ENCODE results near the gene NVL. TPM values are rescaled to one million over a fixed set of nuclear protein-coding genes. Genes with fewer than 3 reads are reported as not detected.

The NVL gene
- total and polyA plus RNA-seq, 10 of the 15 experiments (the other 5 are each of a cell fraction or from before 2014, with no cell fraction given), result 20.3 to 49.6 (median 35.2) TPM

GRCh38 chr1:224343679-224344078 lies 13.7 kb upstream of the NVL start:
- no peak for DNase-seq (ENCODE audit: low read depth, low spot score)
- in situ Hi-C loops (cut with MboI), result loop anchor here (25.0 kb wide), 2 partner anchors 531 to 1206 kb away; partner anchors contain the start of gene TLR5
- Histone ChIP-seq H3K36me3 (ENCODE audit: control insufficient read depth in 2 of 2, insufficient read depth in 2 of 2, low read length in 1 of 2) (no peaks in the 10 kb centered on the region), H2AFZ (ENCODE audit: control insufficient read depth, low read depth, low read length) (no peak overlapping the region), H3K4me1 (ENCODE audit: control insufficient read depth, insufficient read depth, low read length) (no peaks in the 10 kb centered on the region), H4K20me1 (ENCODE audit: control insufficient read depth, insufficient read depth) (no peaks in the 10 kb centered on the region), H3K27ac (ENCODE audit: control insufficient read depth, insufficient read depth) (no peak overlapping the region), H3K9me3 (replicated peaks; ENCODE audit: control insufficient read depth, insufficient read depth, low read length) (peaks cover 7% of the 10 kb centered on the region; the same call in 1 of the 3 replicates), H3K9ac (ENCODE audit: control insufficient read depth, insufficient read depth, low read length) (no peak overlapping the region), H3K79me2 (ENCODE audit: control insufficient read depth, insufficient read depth, low read length) (no peaks in the 10 kb centered on the region), H3K4me2 (ENCODE audit: control insufficient read depth, insufficient read depth) (no peak overlapping the region), H3K4me3 (no peak overlapping the region), H3K27me3 (replicated peaks in 1 of 2; ENCODE audit: control insufficient read depth in 2 of 2, insufficient read depth in 2 of 2, low read length in 1 of 2) (no peaks in the 10 kb centered on the region)
- RAD21 ChIA-PET (ENCODE audit: unreplicated experiment), result interaction anchor here (1.5 kb wide), 1 partner anchor 25 kb away, joined by 3 read pairs; no protein-coding TSS in a partner anchor
- intact Hi-C loops (cut with micrococcal nuclease; ENCODE audit: unreplicated experiment), result no loop called here
- SMC1A ChIA-PET (ENCODE audit: uncharacterized antibody, unreplicated experiment), result interaction anchor here (0.5 to 1.6 kb wide), 4 partner anchors 9 to 36 kb away, joined by 3 read pairs; no protein-coding TSS in a partner anchor
- WGBS (ENCODE audit: insufficient coverage, insufficient replicate concordance, low lambda C conversion rate, missing lambda C conversion rate), result 12% methylated on average over 3 of the region's 3 CpGs
- no TSS peak for BruUV-seq (replicated peaks)
- no peak for FAIRE-seq
- POLR2A ChIA-PET, result interaction anchor here (0.5 kb wide), 1 partner anchor 1826 kb away, joined by 6 read pairs; no protein-coding TSS in a partner anchor
- ATAC-seq, result no peak
- CTCF ChIA-PET, result interaction anchor here (1.0 to 1.4 kb wide), 2 partner anchors 114 to 170 kb away, joined by 3 to 4 read pairs; no protein-coding TSS in a partner anchor
- TF ChIP-seq TCF12 (IDR thresholded peaks at IDR 0.05; ENCODE audit: low read depth, low read length), result no peak
- TF ChIP-seq PAX8 (IDR thresholded peaks at IDR 0.05), result no peak
- no peak for TF ChIP-seq ELK1 (IDR thresholded peaks at IDR 0.05; ENCODE audit: low read depth, low read length)
- TF ChIP-seq MLLT1 (IDR thresholded peaks at IDR 0.05), result 0 out of 2 replicates have a peak, but pooled peaks have one; percentile 20
- TF ChIP-seq DPF2 (IDR thresholded peaks at IDR 0.05), result no peak
- no peak for TF ChIP-seq NR2F1 (conservative IDR thresholded peaks at IDR 0.05)
- no peak for TF ChIP-seq REST (IDR thresholded peaks at IDR 0.05; ENCODE audit: low read depth, low read length)
- TF ChIP-seq MTA2 (IDR thresholded peaks at IDR 0.05; ENCODE audit: low read depth), result no peak
- no peak for TF ChIP-seq BACH1 (IDR thresholded peaks at IDR 0.05; ENCODE audit: borderline replicate concordance)
- TF ChIP-seq MEF2B (IDR thresholded peaks at IDR 0.05; ENCODE audit: partially characterized antibody, poor library complexity, severe bottlenecking), result no peak
- no peak for TF ChIP-seq POLR2AphosphoS5 (IDR thresholded peaks at IDR 0.05; ENCODE audit: low read length)
- TF ChIP-seq CHD1 (IDR thresholded peaks at IDR 0.05; ENCODE audit: low read depth, low read length), result no peak
- no peak for TF ChIP-seq EED (IDR thresholded peaks at IDR 0.05; ENCODE audit: low read depth)
- no peak for TF ChIP-seq MYC (IDR thresholded peaks at IDR 0.05; ENCODE audit: insufficient read depth, insufficient read length, insufficient replicate concordance, low read length, severe bottlenecking)
- no peak for TF ChIP-seq HCFC1 (IDR thresholded peaks at IDR 0.05; ENCODE audit: low read length)
- TF ChIP-seq PKNOX1 (IDR thresholded peaks at IDR 0.05), result no peak
- TF ChIP-seq GATAD2B (conservative IDR thresholded peaks at IDR 0.05; ENCODE audit: low read depth), result no peak
- 0 out of 2 replicates have a peak, but pooled peaks have one; percentile 83 for TF ChIP-seq CBX3 (IDR thresholded peaks at IDR 0.05; ENCODE audit: borderline replicate concordance, low read depth)
- TF ChIP-seq FOXK2 (IDR thresholded peaks at IDR 0.05), result no peak
